ENCODE results near the gene MARCHF10. TPM values are rescaled to one million over a fixed set of nuclear protein-coding genes. Genes with fewer than 3 reads are reported as not detected.
"Not testable (repeated sequence)": the region's sequence is repeated elsewhere in the genome, so short reads cannot be mapped to it uniquely, and the experiment has no call there.

MARCHF10 gene
- polyA plus RNA-seq, 3 donors, result not detected

DNA sequence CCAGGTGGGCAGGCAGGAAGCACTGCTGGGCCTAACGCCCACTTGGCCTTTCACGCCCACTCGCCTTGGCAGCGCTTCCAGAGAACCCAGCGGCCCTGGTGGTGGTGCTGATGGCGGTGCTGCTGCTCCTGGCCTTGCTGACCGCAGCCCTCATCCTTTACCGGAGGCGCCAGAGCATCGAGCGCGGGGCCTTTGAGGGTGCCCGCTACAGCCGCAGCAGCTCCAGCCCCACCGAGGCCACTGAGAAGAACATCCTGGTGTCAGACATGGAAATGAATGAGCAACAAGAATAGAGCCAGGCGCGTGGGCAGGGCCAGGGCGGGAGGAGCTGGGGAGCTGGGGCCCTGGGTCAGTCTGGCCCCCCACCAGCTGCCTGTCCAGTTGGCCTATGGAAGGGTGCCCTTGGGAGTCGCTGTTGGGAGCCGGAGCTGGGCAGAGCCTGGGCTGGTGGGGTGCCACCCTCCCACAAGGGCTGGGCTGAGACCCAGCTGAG is 115.9 kb downstream of the MARCHF10 start:
- H3K27me3 ChIP-seq (ENCODE audit: control insufficient read depth in 2 of 2, insufficient read depth in 2 of 2, low read length in 2 of 2), result no peaks in the 10 kb centered on the region
- no peak overlapping the region for H3K27ac ChIP-seq (ENCODE audit: low read depth in 1 of 2, low read length in 2 of 2)
- H3K4me2 ChIP-seq (replicated peaks; ENCODE audit: extremely low read depth, low read length, poor library complexity, severe bottlenecking), result no peak overlapping the region
- H2AFZ ChIP-seq (ENCODE audit: insufficient read depth, low read depth, low read length, poor library complexity, severe bottlenecking), result no peak overlapping the region
- peaks cover 0 to 6% (median 3%) of the 10 kb centered on the region in 3 donors for H3K27me3 Mint-ChIP-seq (ENCODE audit: low read depth in 3 of 3)
- H3K27ac Mint-ChIP-seq, result no peak overlapping the region
- H3K79me2 ChIP-seq (ENCODE audit: insufficient read depth, low read length), result no peaks in the 10 kb centered on the region
- no peak overlapping the region for H3K9ac ChIP-seq (ENCODE audit: insufficient read depth, low read length, poor library complexity, severe bottlenecking)
- H4K20me1 ChIP-seq (ENCODE audit: insufficient read depth, low read length), result no peaks in the 10 kb centered on the region
- WGBS (ENCODE audit: insufficient coverage), result 95% methylated on average over 18 of the region's 20 CpGs
- H3K9me3 ChIP-seq (replicated peaks in 1 of 2; ENCODE audit: control insufficient read depth in 1 of 2, insufficient read depth in 1 of 2, low read length in 2 of 2), result no peaks in the 10 kb centered on the region
- peaks cover 4 to 5% of the 10 kb centered on the region in 2 donors for H3K4me1 ChIP-seq (ENCODE audit: control insufficient read depth in 1 of 2, insufficient read depth in 2 of 2, low read length in 2 of 2)
- no peaks in the 10 kb centered on the region for H3K36me3 Mint-ChIP-seq
- TF ChIP-seq, protein P1, sequence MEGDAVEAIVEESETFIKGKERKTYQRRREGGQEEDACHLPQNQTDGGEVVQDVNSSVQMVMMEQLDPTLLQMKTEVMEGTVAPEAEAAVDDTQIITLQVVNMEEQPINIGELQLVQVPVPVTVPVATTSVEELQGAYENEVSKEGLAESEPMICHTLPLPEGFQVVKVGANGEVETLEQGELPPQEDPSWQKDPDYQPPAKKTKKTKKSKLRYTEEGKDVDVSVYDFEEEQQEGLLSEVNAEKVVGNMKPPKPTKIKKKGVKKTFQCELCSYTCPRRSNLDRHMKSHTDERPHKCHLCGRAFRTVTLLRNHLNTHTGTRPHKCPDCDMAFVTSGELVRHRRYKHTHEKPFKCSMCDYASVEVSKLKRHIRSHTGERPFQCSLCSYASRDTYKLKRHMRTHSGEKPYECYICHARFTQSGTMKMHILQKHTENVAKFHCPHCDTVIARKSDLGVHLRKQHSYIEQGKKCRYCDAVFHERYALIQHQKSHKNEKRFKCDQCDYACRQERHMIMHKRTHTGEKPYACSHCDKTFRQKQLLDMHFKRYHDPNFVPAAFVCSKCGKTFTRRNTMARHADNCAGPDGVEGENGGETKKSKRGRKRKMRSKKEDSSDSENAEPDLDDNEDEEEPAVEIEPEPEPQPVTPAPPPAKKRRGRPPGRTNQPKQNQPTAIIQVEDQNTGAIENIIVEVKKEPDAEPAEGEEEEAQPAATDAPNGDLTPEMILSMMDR (IDR thresholded peaks at IDR 0.05), result no peak
- intact Hi-C loops (cut with micrococcal nuclease), result no loop called here
- no peaks in the 10 kb centered on the region for H3K36me3 ChIP-seq (replicated peaks in 1 of 2; ENCODE audit: control insufficient read depth in 1 of 2, insufficient read depth in 2 of 2, low read length in 2 of 2)
- H3K4me1 Mint-ChIP-seq, result peaks cover 7% of the 10 kb centered on the region
- H3K9me3 Mint-ChIP-seq, result peaks cover 0 to 6% (median 5%) of the 10 kb centered on the region in 7 donors
- no peak for DNase-seq
- H3K4me3 ChIP-seq (replicated peaks in 1 of 3; ENCODE audit: low read depth in 2 of 3, low read length in 3 of 3), result no peak overlapping the region
- H3K4me3 Mint-ChIP-seq, result no peak overlapping the region

DNA sequence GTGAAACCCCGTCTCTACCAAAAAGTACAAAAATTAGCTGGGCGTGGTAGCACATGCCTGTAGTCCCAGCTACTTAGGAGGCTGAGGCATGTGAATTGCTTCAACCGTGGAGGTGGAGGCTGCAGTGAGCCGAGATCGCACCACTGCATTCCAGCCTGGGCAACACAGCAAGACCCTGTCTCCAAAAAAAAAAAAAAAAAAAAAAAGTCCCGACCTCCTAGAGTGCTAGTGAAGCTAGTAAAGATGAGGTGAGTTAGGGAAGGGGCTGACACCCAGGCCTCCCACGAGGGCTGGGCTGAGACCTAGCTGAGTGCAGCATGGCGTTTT is 116.6 kb downstream of the MARCHF10 start:
- H3K4me1 ChIP-seq (ENCODE audit: control insufficient read depth in 1 of 2, insufficient read depth in 2 of 2, low read length in 2 of 2); H3K27me3 ChIP-seq (ENCODE audit: control insufficient read depth in 2 of 2, insufficient read depth in 2 of 2, low read length in 2 of 2); H3K4me3 ChIP-seq (replicated peaks in 1 of 3; ENCODE audit: low read depth in 2 of 3, low read length in 3 of 3); H3K4me1 Mint-ChIP-seq; H3K9me3 Mint-ChIP-seq; H3K36me3 Mint-ChIP-seq; H3K27me3 Mint-ChIP-seq (ENCODE audit: low read depth in 3 of 3); H3K79me2 ChIP-seq (ENCODE audit: insufficient read depth, low read length); H3K27ac Mint-ChIP-seq; H3K9me3 ChIP-seq (replicated peaks in 1 of 2; ENCODE audit: control insufficient read depth in 1 of 2, insufficient read depth in 1 of 2, low read length in 2 of 2); intact Hi-C loops (cut with micrococcal nuclease); H3K4me2 ChIP-seq (replicated peaks; ENCODE audit: extremely low read depth, low read length, poor library complexity, severe bottlenecking); DNase-seq; H2AFZ ChIP-seq (ENCODE audit: insufficient read depth, low read depth, low read length, poor library complexity, severe bottlenecking); H3K4me3 Mint-ChIP-seq; H3K9ac ChIP-seq (ENCODE audit: insufficient read depth, low read length, poor library complexity, severe bottlenecking); H3K36me3 ChIP-seq (replicated peaks in 1 of 2; ENCODE audit: control insufficient read depth in 1 of 2, insufficient read depth in 2 of 2, low read length in 2 of 2); H4K20me1 ChIP-seq (ENCODE audit: insufficient read depth, low read length); H3K27ac ChIP-seq (ENCODE audit: low read depth in 1 of 2, low read length in 2 of 2): not testable (repeated sequence)
- WGBS (ENCODE audit: insufficient coverage), result 93% methylated on average over 2 of the region's 8 CpGs

Measured in CD14-positive monocyte (primary cell).